Spinal cord (tissue), 10 donors: Measurements from ENCODE around the gene KCNA2. TPM values are rescaled to one million over a fixed set of nuclear protein-coding genes. Genes with fewer than 3 reads are reported as not detected.

Experiments
- DNase-seq, 6 donors: peaks; one replicate each; pipeline versions ENCODE4 v3.0.0 to v3.0.0-alpha.2; 2013 to 2015; ENCODE audit warnings: low spot score in 6 of 6, low read depth in 4 of 6
- H3K27ac ChIP-seq: one replicate; pipeline ENCODE4 v1.5.1; 2013; ENCODE audit warnings: low read depth, low read length, control low read depth
- H3K27me3 ChIP-seq: one replicate; pipeline ENCODE4 v1.6.1; 2013; ENCODE audit warnings: low read length; ENCODE audit not compliant: control insufficient read depth, insufficient read depth
- H3K36me3 ChIP-seq: one replicate; pipeline ENCODE4 v1.6.1; 2013; ENCODE audit warnings: low read length; ENCODE audit not compliant: control insufficient read depth, insufficient read depth
- H3K4me1 ChIP-seq: one replicate; pipeline ENCODE4 v1.6.1; 2013; ENCODE audit warnings: low read length; ENCODE audit not compliant: control insufficient read depth, insufficient read depth
- H3K4me3 ChIP-seq: one replicate; pipeline ENCODE4 v1.5.1; 2013; ENCODE audit warnings: low read depth, low read length, control low read depth
- H3K9me3 ChIP-seq: one replicate; pipeline ENCODE4 v1.6.1; 2013; ENCODE audit warnings: low read length; ENCODE audit not compliant: control insufficient read depth, insufficient read depth
- WGBS: methylation state at CpG from one replicate; pipeline ENCODE4 v1.1.5; 2013; ENCODE audit warnings: missing lambda C conversion rate; ENCODE audit not compliant: insufficient coverage; 5-methylcytosine and 5-hydroxymethylcytosine counted together
- polyA plus RNA-seq, 2 donors: library from polyadenylated mRNA; unstranded; fragments of 120-200 nt; gene quantifications; one replicate each; pipeline ENCODE4 v1.2.1, GENCODE V29; 2013; ENCODE audit not compliant: insufficient read length in 2 of 2
- total RNA-seq, 2 donors: library from RNA; depleted of rRNA in 1 of 2; stranded (reverse); fragments of 120-200 nt in 1 of 2; fragments of >200 nt in 1 of 2; gene quantifications; one replicate each; pipeline versions ENCODE4 v1.2.3 to v1.2.4, GENCODE V29; 2013 to 2014
- donor health status: healthy.

KCNA2 gene
- total and polyA plus RNA-seq, 4 donors: 10.2 to 36.6 (median 22.1) TPM

DNA sequence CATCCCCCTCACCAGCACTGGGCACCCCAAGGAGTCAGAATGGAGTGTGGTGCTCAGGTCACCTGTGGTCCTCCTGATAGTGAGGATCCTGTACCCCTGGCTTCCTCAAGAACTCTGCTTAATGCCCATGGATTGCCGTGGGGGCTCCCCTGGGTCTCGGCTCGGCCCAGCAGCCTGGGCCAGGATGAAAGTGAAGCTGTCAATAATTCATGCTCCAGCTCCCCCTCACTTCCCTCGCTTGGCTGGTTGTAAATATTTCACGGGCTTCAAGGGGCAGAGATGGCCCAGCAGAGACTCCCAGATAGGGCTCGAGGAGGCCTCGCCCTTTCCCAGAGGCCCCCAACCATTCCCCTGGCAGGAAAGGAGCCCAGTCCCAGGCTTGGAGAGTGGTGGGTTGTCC, 44.6 kb downstream of the KCNA2 start:
- Histone ChIP-seq H3K27me3 (no peaks in the 10 kb centered on the region), H3K9me3 (no peaks in the 10 kb centered on the region), H3K36me3 (no peaks in the 10 kb centered on the region), H3K4me3 (no peak overlapping the region), H3K4me1 (peaks cover 34% of the 10 kb centered on the region), H3K27ac (no peak overlapping the region)
- WGBS: 71% methylated on average over 6 of the region's 7 CpGs
- DNase-seq: no peak

DNA sequence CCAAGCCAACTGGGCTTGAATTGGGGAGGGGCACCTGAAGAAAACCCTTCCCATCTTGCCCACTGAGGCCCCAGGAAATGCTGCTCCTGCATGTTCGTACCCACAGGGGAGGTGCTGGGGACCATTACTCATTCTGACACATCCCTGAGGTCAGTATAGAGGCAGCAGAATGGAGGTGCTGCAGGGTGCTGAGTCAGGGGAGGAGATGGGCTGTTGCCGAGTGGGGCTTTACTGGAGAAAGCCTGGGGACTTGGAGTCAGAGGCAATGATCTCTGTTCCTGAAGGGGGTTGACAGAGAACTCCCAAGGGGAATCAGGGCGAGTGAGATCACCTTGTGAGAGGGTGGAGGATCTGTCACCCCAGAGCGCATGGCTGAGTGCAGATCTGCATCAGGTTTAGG, 47.0 kb downstream of the KCNA2 start:
- 72% methylated on average over 4 of the region's 4 CpGs for WGBS
- Histone ChIP-seq H3K27me3 (no peaks in the 10 kb centered on the region), H3K27ac (no peak overlapping the region), H3K36me3 (no peaks in the 10 kb centered on the region), H3K4me3 (no peak overlapping the region), H3K4me1 (peaks cover 35% of the 10 kb centered on the region), H3K9me3 (no peaks in the 10 kb centered on the region)
- DNase-seq: no peak

DNA sequence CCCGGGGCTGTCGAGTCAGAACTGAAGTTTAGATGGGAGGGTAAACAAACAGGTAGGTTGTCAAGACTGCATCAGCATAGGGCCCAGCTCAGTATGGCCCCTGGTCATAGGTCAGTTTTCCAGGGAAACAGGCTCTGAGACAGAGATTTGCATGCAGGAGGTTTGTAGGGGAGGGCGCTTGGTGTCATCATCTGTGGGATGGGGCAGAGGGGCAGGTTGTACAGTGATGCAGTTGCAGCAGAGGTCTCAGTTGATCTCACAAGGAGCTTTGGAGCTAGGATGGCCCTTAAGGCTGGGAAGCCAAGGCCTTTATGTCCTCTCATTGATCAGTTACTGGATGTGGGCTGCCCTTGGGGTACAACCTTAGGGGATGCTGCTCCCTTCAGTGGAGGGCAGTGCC, 48.7 kb downstream of the KCNA2 start:
- H3K4me1 ChIP-seq: peaks cover 35% of the 10 kb centered on the region
- peaks cover 2% of the 10 kb centered on the region for H3K27me3 ChIP-seq
- DNase-seq: no peak
- H3K4me3 ChIP-seq: no peak overlapping the region
- no peaks in the 10 kb centered on the region for H3K9me3 ChIP-seq
- WGBS: 86% methylated on average over 3 of the region's 3 CpGs
- no peaks in the 10 kb centered on the region for H3K36me3 ChIP-seq
- H3K27ac ChIP-seq: no peak overlapping the region

DNA sequence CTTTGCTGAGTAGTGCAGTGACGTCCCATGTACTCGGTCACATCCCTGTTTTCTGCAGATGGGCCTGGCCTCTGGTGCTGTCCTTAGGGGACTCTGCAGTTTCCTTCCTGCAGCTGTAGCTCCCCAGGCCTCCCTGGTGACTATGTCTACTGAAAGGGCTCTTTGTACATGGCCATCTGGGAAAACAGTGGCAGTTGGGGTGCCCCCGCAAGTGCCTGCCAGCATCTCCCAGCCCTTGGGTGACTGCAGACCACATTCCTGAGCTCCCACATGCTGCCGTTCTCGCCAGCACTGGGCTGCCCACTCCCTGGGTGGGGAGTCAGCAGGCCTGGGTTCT, 49.7 kb downstream of the KCNA2 start:
- Histone ChIP-seq H3K9me3 (no peaks in the 10 kb centered on the region), H3K36me3 (no peaks in the 10 kb centered on the region), H3K4me3 (no peak overlapping the region), H3K27ac (peak overlapping the region; percentile 87), H3K27me3 (peaks cover 2% of the 10 kb centered on the region), H3K4me1 (peaks cover 35% of the 10 kb centered on the region)
- WGBS: 29% methylated on average over 5 of the region's 5 CpGs
- DNase-seq: peak in 2 of 6 donors; percentile 69 to 84

GRCh38 chr1:110555807-110556470, 50.2 kb downstream of the KCNA2 start:
- DNase-seq: peak in 4 of 6 donors; percentile 72 to 93 (median 80)
- H3K4me3 ChIP-seq: peak overlapping the region; percentile 26
- H3K9me3 ChIP-seq: no peaks in the 10 kb centered on the region
- WGBS: 24% methylated on average over 6 of the region's 11 CpGs
- H3K4me1 ChIP-seq: peaks cover 35% of the 10 kb centered on the region
- peak overlapping the region; percentile 87 for H3K27ac ChIP-seq
- peaks cover 2% of the 10 kb centered on the region for H3K27me3 ChIP-seq
- H3K36me3 ChIP-seq: no peaks in the 10 kb centered on the region

DNA sequence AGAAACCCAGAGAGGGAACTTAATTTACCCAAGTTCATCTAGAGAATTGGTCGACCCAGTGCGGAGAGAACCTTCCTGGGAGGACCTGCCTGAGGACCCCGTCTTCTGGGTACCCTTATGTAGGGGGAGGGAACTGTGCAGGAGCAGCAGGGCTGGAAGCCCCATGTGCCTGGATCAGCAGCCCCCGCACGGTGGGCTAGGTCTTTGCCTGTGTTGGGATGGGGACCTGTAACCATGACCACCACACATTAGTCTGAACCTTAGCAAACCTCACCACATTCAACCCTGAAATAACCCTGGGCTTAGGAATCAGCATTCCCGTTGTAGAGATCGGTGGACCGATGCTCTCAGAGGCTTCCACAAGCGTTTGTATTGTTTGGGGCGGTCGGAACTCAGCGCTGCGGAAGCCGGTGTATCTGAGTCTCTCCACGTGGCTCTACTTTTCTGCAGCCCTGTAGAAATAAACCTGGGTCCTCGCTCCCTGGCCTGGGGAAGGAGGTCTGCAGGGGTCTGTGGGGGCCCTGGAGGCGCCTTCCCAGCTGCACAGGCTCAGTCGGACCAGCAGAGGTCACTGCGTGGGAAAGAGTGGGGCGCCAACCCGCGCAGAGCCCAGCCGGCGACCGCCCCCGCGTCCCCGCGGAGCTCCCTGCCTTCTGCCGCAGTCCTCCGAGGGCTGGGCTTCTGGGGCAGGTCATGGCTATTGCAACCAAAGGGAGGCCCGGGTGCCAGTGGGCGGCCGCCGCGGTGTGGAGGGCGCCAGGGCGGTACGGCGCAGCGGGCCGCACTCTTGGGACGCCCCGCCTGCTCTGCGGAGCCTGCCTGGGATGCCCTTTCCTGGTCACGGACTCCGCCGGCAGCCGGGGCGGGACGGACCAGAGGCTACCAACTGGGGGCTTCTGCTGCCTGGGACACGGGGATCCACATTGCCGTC, 51.0 kb downstream of the KCNA2 start:
- H3K4me3 ChIP-seq: peak overlapping the region; percentile 26
- H3K27ac ChIP-seq: peak overlapping the region; percentile 87
- H3K36me3 ChIP-seq: no peaks in the 10 kb centered on the region
- H3K27me3 ChIP-seq: peaks cover 2% of the 10 kb centered on the region
- peak in 2 of 6 donors; percentile 80 to 82 for DNase-seq
- 1% methylated on average over 46 of the region's 53 CpGs for WGBS
- no peaks in the 10 kb centered on the region for H3K9me3 ChIP-seq
- peaks cover 30% of the 10 kb centered on the region for H3K4me1 ChIP-seq

- Histone ChIP-seq H3K4me1 (peaks cover 17% of the 10 kb centered on the region), H3K27ac (no peak overlapping the region), H3K27me3 (peaks cover 2% of the 10 kb centered on the region), H3K36me3 (no peaks in the 10 kb centered on the region), H3K9me3 (no peaks in the 10 kb centered on the region), H3K4me3 (no peak overlapping the region)
- WGBS: 83% methylated on average over 1 of the region's 1 CpG
- no peak for DNase-seq
Measured at GRCh38 chr1:110551278-110551809, 54.8 kb downstream of the KCNA2 start.

DNA sequence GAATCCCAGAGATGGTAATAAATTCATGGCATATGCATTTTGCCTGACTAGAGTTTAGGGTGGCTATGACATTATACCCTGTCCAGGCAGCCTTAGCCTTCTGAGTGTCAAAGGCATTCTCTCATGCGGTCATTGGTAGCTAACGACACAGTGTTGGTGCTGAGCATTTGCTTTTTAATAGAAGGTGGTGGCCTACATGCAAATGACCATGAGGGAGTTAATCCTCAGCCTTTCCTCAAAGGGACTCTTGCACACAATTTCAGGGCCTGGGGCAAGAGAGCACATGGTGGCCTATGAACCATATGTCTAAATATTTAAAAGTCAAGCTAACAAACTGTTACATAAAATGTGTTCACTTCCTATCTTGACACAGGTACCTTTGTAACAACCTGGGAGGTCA, 56.3 kb downstream of the KCNA2 start:
- H3K4me1 ChIP-seq: peaks cover 2% of the 10 kb centered on the region
- H3K36me3 ChIP-seq: no peaks in the 10 kb centered on the region
- WGBS: no CpG with 5 or more reads among the region's 2 CpGs
- H3K9me3 ChIP-seq: no peaks in the 10 kb centered on the region
- no peak overlapping the region for H3K27ac ChIP-seq
- no peak for DNase-seq
- no peak overlapping the region for H3K4me3 ChIP-seq
- peaks cover 2% of the 10 kb centered on the region for H3K27me3 ChIP-seq

DNA sequence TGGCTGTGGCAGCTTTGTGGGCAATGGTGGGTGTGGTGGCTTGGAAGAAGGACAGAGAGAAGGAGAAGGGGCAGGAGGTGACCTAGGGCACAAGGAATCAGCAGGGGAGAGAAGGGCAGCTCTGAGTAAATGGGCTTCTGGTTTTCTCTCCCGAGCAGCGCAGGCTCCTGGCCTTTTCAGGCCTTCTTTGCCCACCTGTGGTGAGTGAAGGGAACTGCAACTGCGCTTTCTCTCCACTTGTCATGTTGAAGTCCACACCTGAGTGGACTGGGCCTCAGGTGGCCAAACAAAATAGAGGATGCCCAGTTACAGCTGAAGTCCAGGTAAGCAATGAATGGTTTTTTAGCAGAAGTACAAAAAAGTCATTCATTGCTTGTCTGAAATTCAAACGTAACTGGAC, 57.8 kb downstream of the KCNA2 start:
- H3K36me3 ChIP-seq: no peaks in the 10 kb centered on the region
- DNase-seq: peak in 2 of 6 donors; percentile 46 to 86
- peaks cover 2% of the 10 kb centered on the region for H3K27me3 ChIP-seq
- WGBS: 57% methylated on average over 4 of the region's 4 CpGs
- no peaks in the 10 kb centered on the region for H3K9me3 ChIP-seq
- no peak overlapping the region for H3K27ac ChIP-seq
- H3K4me1 ChIP-seq: no peaks in the 10 kb centered on the region
- H3K4me3 ChIP-seq: no peak overlapping the region
